Hepatocyte (in vitro differentiated cells): Measurements from ENCODE around the gene EYS. TPM values are rescaled to one million over a fixed set of nuclear protein-coding genes. Genes with fewer than 3 reads are reported as not detected.

ENCODE experiments used
- DNase-seq: peaks from one replicate; pipeline ENCODE4 v3.0.0-alpha.2; 2016; ENCODE audit warnings: low spot score
- H2AFZ ChIP-seq: fragments of 200-600 bp; sonication (generic); 2 replicates; pipeline ENCODE4 v1.6.0; 2016; ENCODE audit warnings: antibody characterized with exemption, mild to moderate bottlenecking
- H3K27ac ChIP-seq: fragments of 200-600 bp; sonication (generic); 2 replicates; pipeline ENCODE4 v1.5.1; 2016; ENCODE audit warnings: mild to moderate bottlenecking
- H3K27me3 ChIP-seq: fragments of 200-600 bp; sonication (generic); 2 replicates; pipeline ENCODE4 v1.6.1; 2016
- H3K36me3 ChIP-seq: fragments of 200-600 bp; sonication (generic); replicated peaks from 2 replicates; pipeline ENCODE4 v1.5.1; 2016; ENCODE audit warnings: low read depth; ENCODE audit not compliant: insufficient read depth
- H3K4me1 ChIP-seq: fragments of 200-600 bp; sonication (generic); 2 replicates; pipeline ENCODE4 v1.5.1; 2016; ENCODE audit warnings: mild to moderate bottlenecking, moderate library complexity; ENCODE audit not compliant: insufficient read depth
- H3K4me2 ChIP-seq: fragments of 200-600 bp; sonication (generic); 2 replicates; pipeline ENCODE4 v1.6.0; 2016
- H3K4me3 ChIP-seq: fragments of 200-600 bp; sonication (generic); 2 replicates; pipeline ENCODE4 v1.5.1; 2016; ENCODE audit warnings: mild to moderate bottlenecking
- H3K79me2 ChIP-seq: fragments of 200-600 bp; sonication (generic); 2 replicates; pipeline ENCODE4 v1.6.0; 2017; ENCODE audit warnings: mild to moderate bottlenecking
- H3K9me2 ChIP-seq: fragments of 200-600 bp; sonication (generic); replicated peaks from 2 replicates; pipeline ENCODE4 v1.6.0; 2017; ENCODE audit warnings: mild to moderate bottlenecking; ENCODE audit not compliant: insufficient read depth
- H3K9me3 ChIP-seq: fragments of 200-600 bp; sonication (generic); 2 replicates; pipeline ENCODE4 v1.5.1; 2016; ENCODE audit warnings: low read depth, mild to moderate bottlenecking
- H4K20me1 ChIP-seq: fragments of 200-600 bp; sonication (generic); 2 replicates; pipeline ENCODE4 v1.6.0; 2016; ENCODE audit warnings: mild to moderate bottlenecking; ENCODE audit not compliant: insufficient read depth, poor library complexity, severe bottlenecking
- CTCF ChIP-seq: fragments of 200-600 bp; sonication (generic); IDR thresholded peaks from 2 replicates; pipeline ENCODE4 v1.5.1; 2016; ENCODE audit warnings: antibody characterized with exemption, mild to moderate bottlenecking; ENCODE audit not compliant: poor library complexity
- EZH2 ChIP-seq: fragments of 200-600 bp; sonication (generic); IDR thresholded peaks from 2 replicates; pipeline ENCODE4 v1.6.1; 2016; ENCODE audit warnings: antibody characterized with exemption, mild to moderate bottlenecking, borderline replicate concordance
- EZH2phosphoT487 ChIP-seq: fragments of 200-600 bp; sonication (generic); IDR thresholded peaks from one replicate; pipeline ENCODE4 v1.6.1; 2018; ENCODE audit warnings: antibody characterized with exemption, mild to moderate bottlenecking, low read depth, moderate library complexity; ENCODE audit not compliant: unreplicated experiment, severe bottlenecking
- WGBS: methylation state at CpG from one replicate; pipeline ENCODE4 v1.1.6; 2016; ENCODE audit warnings: low lambda C conversion rate; ENCODE audit errors: missing lambda C conversion rate; 5-methylcytosine and 5-hydroxymethylcytosine counted together
- polyA plus RNA-seq: library from polyadenylated mRNA; unstranded; fragments of >200 nt; fragmentation: Nextera tagmentation; extraction: Ambion mirVana; gene quantifications from 2 replicates; pipeline ENCODE4 v1.2.1, GENCODE V29; 2016
- total RNA-seq: library from RNA; depleted of rRNA; stranded (reverse); fragments of >200 nt; gene quantifications from 2 replicates; pipeline ENCODE4 v1.2.3, GENCODE V29; 2014

Gene EYS
- total and polyA plus RNA-seq, 2 experiments from 2014 or later, result 0.57 to 0.68 TPM

GRCh38 chr6:63805808-63806572 is 1901.0 kb downstream of the EYS start:
- Histone ChIP-seq H2AFZ (peak overlapping the region; percentile 3), H3K9me2 (no peaks in the 10 kb centered on the region), H3K36me3 (no peaks in the 10 kb centered on the region), H3K4me3 (no peak overlapping the region), H3K79me2 (no peaks in the 10 kb centered on the region), H3K4me2 (peak overlapping the region; percentile 62), H3K4me1 (peaks cover 21% of the 10 kb centered on the region), H4K20me1 (no peaks in the 10 kb centered on the region), H3K27me3 (no peaks in the 10 kb centered on the region), H3K27ac (peak overlapping the region; percentile 85), H3K9me3 (no peaks in the 10 kb centered on the region)
- TF ChIP-seq CTCF, result no peak
- TF ChIP-seq EZH2phosphoT487, result no peak
- TF ChIP-seq EZH2, result no peak
- peak; percentile 62 for DNase-seq
- 14% methylated on average over 5 of the region's 5 CpGs for WGBS

- Histone ChIP-seq H3K9me2 (no peaks in the 10 kb centered on the region), H3K36me3 (no peaks in the 10 kb centered on the region), H4K20me1 (no peaks in the 10 kb centered on the region), H3K27ac (peak overlapping the region; percentile 85), H3K4me3 (no peak overlapping the region), H3K9me3 (no peaks in the 10 kb centered on the region), H3K4me2 (peak overlapping the region; percentile 62), H3K4me1 (peaks cover 21% of the 10 kb centered on the region), H2AFZ (peak overlapping the region; percentile 3), H3K27me3 (no peaks in the 10 kb centered on the region), H3K79me2 (no peaks in the 10 kb centered on the region)
- TF ChIP-seq EZH2phosphoT487, result no peak
- no peak for TF ChIP-seq EZH2
- no peak for TF ChIP-seq CTCF
- WGBS, result 27% methylated on average over 3 of the region's 3 CpGs
- no peak for DNase-seq
These were observed 1901.7 kb downstream of the EYS start for GRCh38 chr6:63805345-63805744.

- Histone ChIP-seq H3K36me3 (no peaks in the 10 kb centered on the region), H3K79me2 (no peaks in the 10 kb centered on the region), H3K27me3 (no peaks in the 10 kb centered on the region), H3K27ac (peak overlapping the region; percentile 85), H2AFZ (no peak overlapping the region), H3K9me2 (no peaks in the 10 kb centered on the region), H3K4me2 (peak overlapping the region; percentile 62), H3K4me1 (peaks cover 21% of the 10 kb centered on the region), H4K20me1 (no peaks in the 10 kb centered on the region), H3K9me3 (no peaks in the 10 kb centered on the region), H3K4me3 (no peak overlapping the region)
- no peak for DNase-seq
- TF ChIP-seq EZH2phosphoT487 (no peak), EZH2 (no peak), CTCF (no peak)
These were observed 1902.6 kb downstream of the EYS start for GRCh38 chr6:63804381-63804956.
